Loucy (cell line): Measurements from ENCODE around the gene CRYGA.

Experiments used
- EZH2phosphoT487 ChIP-seq: fragments of 200-600 bp; IDR thresholded peaks from 2 replicates; pipeline ENCODE4 v1.6.1; 2018; ENCODE audit warnings: antibody characterized with exemption, mild to moderate bottlenecking, moderate library complexity, borderline replicate concordance
- TF ChIP-seq, protein P1 (sequence below): fragments of 200-600 bp; sonication (generic); conservative IDR thresholded peaks from 2 replicates; pipeline ENCODE4 v1.5.1; 2014; ENCODE audit warnings: mild to moderate bottlenecking, antibody characterized with exemption, low read length

DNA sequence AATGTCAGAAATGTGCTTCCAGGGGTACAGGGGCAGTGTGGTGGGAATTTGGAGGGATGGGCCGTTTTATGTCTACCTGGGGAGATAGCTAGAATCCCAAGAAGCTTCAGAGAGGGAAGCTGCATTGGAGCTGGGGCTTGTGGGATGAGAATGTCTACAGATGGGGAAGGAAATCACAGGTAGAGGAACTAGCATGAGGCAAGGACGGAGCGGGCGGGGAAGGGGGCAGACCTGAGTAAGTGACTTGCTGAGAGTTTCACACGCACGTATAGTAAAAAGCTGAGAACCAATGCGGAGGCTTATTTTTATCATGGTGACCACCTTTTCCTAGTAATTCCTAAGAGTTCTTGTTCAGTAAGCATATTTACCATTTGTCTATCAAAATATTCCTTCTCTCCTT, 20.1 kb upstream of the CRYGA start:
- TF ChIP-seq, protein P1, sequence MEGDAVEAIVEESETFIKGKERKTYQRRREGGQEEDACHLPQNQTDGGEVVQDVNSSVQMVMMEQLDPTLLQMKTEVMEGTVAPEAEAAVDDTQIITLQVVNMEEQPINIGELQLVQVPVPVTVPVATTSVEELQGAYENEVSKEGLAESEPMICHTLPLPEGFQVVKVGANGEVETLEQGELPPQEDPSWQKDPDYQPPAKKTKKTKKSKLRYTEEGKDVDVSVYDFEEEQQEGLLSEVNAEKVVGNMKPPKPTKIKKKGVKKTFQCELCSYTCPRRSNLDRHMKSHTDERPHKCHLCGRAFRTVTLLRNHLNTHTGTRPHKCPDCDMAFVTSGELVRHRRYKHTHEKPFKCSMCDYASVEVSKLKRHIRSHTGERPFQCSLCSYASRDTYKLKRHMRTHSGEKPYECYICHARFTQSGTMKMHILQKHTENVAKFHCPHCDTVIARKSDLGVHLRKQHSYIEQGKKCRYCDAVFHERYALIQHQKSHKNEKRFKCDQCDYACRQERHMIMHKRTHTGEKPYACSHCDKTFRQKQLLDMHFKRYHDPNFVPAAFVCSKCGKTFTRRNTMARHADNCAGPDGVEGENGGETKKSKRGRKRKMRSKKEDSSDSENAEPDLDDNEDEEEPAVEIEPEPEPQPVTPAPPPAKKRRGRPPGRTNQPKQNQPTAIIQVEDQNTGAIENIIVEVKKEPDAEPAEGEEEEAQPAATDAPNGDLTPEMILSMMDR = no peak
- TF ChIP-seq EZH2phosphoT487 = no peak
